Stimulated activated CD8-positive, alpha-beta memory T cell treated with anti-CD3 and anti-CD28 coated beads, Interleukin-12 subunit alpha, Interleukin-12 subunit beta, amount 100 ng/mL, for 24 hours (primary cell): ENCODE data around the gene C16orf87.

ENCODE experiments used
- DNase-seq: peaks from one replicate; pipeline ENCODE4 v3.0.0-alpha.2; 2020; ENCODE audit errors: extremely low read depth

Gene C16orf87

DNA sequence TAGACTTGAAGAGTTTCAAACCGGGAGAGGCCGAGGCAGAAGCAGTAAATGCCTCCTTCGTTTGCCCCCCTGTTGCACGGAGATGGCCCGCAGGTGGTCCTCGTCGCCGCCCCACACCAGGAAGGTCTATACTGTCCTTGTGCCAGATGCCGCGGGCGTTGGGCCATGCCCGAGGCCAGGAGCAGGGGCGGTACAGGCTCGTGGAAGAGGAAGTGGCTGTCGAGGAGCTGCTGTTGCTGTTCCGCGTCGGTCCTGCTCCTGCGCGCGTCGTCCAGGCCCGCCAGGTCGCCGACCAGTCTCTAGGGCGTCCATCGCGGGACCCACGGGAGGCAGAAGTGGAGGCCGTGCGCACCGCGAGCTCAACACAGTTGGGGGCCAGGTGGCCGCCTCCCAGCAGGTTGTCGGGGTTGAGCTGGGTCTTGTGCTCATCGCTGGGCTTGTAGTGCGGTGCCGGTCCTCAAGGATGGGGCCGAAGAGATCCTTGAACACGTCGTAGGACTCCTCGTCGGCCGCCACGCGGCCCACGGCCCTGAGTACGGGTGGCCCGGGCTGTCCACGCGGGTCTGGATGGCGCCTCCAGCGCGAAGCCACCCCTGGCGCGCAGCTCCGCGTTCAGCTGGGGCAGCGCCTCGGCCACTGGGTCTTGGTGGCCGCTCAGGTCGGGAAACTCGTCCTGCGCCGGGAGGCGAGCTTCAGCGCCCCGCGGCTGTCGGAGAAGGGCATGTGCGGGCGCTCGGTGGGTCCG lies 13.1 kb upstream of the C16orf87 start:
- DNase-seq: no peak

DNA sequence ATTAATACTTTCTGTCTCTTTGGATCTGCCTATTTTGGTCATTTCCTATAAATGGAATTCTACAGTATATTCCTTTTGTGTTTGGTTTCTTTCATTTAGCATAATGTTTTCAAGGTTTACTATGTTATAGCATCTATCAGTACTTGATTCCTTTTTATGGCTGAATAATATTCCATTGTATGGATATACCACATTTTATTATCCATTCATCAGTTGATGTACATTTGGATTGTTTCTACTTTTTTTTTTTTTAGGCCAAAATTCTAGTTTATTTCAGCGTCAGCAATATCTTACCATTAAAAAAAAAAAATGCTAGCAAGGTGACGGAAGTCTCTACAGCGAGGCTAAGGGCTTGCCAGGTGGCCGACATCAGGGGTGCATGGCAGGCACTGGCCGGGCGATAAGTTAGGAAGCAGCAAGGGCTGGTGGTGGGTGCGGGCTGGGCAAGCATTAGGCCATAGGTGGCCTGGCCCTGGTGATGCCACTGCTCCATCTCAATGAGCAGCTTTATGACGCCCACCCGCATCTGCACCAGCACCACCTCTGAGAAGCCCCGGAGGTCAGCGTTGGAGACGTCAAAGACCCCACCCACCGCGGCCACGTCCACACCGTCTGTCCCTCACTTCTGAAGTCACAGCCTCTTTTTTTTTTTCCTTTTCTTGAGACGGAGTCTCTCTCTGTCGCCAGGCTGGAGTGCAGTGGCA lies 11.4 kb upstream of the C16orf87 start:
- no peak for DNase-seq

DNA sequence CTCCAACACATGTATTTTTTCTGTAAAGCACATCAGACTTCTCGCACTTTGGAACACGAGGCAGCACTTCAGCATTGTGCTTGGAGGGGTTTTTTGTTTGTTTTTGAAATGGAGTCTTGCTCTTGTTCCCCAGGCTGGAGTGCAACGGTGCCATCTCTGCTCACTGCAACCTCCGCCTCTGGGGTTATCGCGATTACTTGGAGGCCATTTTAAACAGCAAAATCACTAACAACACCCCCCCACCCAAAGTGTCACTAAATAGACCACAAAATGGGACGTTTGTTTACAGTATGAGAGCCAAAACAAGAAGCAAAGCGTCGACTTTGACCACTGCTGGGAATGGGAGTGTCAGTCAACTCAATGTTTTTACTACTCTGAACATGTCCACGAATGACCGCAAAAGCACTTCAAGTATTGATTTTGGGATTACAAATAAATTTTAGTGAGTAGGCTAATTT lies 9.0 kb upstream of the C16orf87 start:
- no peak for DNase-seq

DNA sequence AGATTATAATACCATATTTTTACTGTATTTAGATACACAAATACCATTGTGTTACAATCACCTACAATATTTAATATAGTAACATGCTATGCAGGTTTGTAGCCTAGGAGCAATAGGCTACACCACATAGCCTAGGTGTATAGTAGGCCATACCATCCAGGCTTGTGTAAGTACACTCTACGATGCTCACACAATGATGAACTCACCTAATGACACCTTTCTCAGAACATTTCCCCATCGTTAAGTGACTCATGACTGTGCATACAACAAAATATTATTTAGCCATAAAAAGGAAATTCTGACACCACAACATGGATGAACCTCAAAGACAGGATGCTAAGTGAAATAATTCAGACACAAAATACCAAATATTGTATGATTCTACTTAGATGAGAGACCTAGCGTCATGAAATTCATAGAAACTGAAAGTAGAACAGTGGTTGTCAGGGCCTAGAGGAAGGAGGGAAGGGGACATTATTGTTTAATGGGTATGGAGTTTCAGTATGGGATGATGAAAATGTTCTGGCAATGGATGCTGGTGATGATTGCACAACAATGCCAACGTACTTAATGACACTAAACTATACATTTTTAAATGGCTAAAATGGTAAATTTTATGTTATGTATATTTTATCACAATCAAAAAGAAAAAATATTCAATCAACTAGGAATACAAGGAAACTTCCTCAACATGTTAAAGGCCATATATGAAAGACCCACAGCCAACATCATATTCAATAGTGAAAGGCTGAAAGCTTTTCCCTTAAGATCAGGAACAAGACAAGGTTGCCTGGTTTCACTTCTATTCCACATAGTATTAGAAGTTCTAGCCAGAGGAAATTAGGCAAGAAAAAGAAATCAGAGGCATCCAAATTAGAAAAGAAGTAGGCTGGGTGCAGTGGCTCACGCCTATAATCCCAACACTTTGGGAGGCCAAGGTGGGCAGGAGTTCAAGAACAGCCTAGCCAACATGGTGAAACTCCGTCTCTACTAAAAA lies 5.9 kb upstream of the C16orf87 start:
- DNase-seq: no peak

DNA sequence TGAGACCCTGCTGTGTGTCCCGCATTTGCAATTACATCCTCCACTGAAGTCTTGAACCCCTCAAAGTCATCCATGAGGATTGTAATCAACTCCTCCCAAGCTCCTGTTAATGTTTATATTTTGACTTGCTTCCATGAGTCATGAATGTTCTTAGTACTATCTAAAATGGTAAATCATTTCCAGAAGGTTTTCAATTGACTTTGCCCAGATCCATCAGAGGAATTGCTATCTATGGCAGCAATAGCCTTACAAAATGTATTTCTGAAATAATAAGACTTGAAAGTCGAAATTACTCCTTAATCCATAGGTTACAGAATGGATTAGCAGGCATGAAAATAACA lies 2.5 kb upstream of the C16orf87 start:
- no peak for DNase-seq

DNA sequence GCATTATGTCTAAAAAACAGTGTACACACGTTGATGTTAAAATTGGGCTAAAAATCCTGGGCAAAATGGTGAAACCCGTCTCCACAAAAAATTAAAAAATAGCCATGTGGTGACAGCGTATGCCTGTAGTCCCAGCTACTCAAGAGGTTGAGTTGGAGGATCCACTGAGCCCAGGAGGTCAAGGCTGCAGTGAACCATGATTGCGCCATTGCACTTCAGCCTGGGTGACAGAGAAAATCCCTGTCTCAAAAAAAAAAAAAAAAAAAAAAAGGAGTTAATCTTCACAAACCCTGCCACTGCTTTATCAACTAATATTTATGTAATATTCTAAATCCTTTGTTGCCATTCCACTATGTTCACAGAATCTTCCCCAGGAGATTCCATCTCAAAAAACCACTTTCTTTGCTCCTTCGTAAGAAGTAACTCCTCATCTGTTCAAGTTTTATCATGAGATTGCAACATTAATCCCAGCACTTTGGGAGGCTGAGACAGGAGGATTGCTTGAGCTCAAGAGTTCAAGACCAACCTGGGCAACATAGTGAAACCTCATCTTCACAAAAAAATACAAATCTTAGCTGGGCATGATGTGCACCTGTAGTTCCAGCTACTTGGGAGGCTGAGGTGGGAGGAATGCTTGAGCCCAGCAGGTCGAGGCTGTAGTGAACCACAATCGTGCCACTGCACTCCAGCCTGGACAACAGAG lies 1.9 kb upstream of the C16orf87 start:
- DNase-seq: no peak

DNA sequence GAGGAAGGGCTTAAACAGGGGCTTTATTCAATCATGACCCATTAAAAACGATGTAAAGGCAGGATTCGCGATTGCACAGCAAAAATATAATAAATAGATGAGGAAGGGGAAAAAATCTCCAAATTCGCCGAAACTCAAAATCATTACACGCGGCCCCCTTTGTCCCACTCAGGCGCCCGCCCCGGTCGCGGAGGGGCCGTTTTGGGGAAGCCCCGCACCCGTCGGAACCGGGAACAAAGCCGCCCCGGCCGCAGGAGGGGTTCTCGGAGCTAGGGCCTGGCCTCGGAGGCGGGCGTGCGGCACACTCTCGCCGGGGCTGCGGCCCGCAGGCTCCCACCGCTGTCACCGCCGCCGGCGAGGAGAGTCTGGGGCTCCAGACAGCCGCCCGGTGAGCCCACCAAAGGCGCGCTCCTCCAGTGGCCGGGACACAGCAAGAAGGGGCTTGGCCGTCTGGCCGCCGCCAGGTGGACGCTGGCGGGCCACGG lies 521 bp downstream of the C16orf87 start:
- DNase-seq: no peak

DNA sequence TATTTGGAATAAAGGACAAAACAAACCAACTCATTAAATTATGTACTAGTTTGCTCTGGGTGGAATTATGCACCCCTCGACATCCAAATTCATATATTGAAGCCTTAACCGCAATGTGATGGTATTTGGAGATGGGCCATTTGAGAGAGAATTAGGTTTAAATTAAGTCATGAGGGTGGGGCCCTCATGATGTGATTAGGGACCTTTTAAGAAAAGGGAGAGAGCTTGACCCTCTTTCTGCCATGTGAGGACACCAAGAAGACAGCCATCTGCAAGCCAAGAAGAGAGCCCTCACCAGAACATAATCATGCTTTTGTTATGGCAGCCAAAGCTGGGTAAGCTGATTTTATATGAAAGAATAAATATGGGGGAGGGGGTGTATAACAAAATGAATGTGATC lies 2.0 kb downstream of the C16orf87 start:
- DNase-seq: no peak

DNA sequence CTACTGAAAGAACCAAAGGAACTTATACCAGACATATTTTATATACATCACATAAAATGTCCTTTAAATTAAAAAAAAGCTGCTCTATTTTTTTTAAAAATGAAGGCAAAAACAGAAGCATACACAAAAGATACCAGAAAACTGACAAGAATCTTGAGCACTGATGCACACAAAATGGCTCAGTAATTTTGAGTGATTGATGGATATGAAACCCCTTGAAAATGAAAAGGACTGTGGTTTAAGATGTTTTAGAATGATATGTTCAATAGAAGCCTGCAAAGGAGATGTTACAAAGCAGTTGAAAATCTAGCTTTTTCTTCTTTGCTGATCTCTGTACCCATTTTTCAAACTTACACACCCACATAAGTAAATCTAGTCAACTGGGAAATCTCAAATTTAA lies 2.7 kb downstream of the C16orf87 start:
- no peak for DNase-seq

DNA sequence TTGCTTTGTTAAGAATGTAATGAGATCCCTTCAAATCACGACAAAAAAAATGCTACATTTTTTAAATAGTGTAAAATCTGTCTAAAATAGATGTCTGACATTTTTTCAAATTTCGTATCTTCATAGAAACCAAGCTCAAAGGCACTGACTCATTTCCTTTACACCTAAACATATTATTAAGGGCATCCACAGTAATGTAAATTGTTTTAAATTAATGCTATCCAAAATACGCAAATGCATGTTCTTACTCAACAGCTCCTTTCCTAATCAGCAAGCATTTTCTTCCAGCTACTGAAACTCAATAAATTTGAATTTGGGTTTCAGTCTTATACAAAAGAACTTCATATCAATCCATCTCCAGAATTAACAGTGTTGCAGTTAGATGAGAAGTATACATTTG lies 4.3 kb downstream of the C16orf87 start:
- DNase-seq: no peak

DNA sequence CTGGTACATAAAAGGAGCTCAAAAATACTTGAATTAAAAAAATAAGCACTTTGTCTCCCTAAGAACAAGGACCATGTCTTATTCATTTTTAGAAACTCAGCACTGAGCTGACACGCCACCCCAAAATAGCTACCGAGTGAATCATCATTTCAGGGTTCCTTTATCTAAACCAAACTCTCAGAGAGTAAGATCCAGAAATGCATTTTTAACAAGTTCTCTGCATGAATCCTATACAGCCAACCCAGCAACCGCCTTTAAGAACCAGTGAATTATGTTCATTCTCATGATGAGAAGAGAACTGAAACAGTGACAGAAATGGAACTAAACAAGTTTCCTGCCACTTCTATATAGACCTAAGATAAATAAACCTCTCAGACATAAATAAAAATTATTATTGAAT lies 8.7 kb downstream of the C16orf87 start:
- no peak for DNase-seq

DNA sequence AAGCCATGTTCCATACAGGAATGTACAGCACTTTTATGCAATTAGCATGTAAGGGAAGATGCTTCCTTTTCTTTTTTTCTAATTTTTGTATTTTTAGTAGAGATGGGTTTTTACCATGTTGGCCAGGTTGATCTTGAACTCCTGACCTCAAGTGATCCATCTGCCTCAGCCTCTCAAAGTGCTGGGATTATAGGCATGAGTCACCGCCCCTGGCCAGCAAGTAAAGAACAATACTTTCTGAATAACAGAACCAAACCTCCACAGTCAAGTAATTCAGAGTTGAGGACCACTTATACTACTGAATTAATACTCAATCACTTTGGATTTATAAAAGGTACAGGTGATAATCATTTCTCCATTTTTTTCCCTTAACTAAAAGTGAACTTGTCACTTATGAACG lies 13.0 kb downstream of the C16orf87 start:
- DNase-seq: no peak

DNA sequence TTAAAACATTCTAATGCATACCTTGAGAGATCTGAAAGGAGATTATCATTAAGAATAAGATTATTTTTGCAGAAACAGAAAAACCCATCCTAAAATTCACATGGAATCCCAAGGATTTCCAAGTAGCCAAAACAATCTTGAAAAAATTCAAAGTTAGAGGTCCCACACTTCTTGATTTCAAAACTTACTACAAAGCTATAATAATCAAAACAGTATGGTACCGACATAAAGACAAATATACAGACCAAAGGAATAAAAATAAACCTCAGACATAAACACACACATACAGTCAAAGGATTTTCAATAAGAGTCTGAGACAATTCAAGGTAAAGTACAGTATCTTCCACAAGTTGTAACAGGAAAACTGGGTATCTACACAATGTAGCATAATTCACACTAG lies 16.2 kb downstream of the C16orf87 start:
- DNase-seq: no peak

DNA sequence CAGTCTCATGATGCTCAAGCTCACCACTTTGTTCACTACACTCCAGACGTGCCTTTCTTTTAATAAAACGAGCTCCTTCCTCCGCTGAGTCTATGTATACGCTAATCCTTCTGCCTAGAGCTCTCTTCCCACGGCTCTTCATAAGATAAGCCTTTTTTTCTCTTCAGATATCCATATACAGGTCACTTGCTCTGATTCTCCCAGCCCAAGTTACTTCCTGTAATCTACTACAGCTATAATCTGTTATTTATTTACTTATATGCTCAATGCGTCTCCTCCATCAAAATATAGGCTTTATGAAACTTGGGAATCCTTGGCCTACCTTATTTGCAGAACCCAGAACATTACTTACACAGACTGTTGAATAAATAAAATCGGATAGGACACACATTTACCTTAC lies 17.4 kb downstream of the C16orf87 start:
- no peak for DNase-seq

DNA sequence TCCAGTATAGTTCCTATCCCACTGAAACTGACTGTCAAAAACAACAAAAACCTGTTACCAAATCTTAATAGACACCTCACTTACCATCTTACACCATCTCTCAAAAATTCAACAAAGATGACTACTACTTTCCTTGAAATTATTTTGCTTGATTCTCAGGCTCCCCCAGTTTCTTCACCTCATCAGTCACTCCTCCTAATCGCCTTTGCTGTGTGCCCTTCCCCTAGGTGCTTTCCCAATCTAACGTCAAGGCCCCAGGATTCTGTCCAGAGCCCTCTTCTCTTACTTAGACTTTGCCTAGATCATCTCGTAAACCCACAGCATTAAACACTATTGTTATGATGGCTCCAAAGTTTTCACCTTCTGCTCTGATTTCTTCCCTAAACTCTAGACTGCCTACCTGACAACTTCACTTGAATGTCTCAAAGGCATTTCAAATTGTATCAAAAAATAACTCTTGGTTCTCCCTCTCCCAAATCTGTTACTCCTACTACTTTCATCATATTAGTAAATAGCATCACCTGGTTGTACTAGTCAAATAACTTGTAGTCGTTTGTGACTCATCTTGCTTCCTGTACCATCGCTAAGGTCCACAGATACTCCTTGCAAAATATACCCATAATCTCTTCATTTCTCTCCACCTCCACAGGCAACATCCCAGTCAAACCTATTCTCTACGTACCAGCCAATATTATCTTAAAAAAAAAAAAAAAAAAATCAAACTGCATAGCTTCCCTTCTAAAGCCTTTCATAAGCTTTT lies 18.0 kb downstream of the C16orf87 start:
- no peak for DNase-seq

DNA sequence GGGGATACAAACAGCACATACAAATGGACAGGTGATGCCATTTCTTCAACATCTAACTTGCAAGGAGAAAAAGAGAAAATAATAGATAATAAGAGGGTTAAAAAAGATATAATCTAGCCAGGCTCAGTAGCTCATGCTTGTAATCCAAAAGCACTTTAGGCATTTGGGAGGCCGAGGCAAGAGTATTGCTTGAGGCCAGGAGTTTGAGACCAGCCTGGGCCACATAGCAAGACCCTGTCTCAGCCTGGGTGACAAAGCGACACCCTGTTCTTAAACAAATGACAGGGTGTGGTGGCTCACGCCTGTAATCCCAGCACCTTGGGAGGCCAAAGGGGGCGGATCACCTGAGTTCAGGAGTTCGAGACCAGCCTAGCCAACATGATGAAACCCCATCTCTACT lies 19.3 kb downstream of the C16orf87 start:
- no peak for DNase-seq

DNA sequence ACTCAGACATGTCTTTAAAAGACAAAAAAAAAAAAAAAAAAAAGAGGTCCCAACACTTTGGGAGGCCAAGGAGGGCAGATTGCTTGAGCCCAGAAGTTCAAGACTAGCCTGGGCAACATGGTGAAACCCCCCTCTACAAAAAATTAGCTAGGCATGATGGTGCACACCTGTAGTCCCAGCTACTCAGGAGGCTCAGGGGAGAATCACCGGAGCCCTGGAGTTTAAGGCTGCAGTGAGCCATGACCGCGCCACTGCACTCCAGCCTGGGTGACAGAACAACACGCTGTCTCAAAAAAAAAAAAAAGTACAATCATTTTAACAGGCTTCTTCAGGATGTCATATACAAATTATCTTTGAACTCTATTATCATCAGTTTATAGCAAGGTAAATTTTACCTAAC lies 22.0 kb downstream of the C16orf87 start:
- no peak for DNase-seq

DNA sequence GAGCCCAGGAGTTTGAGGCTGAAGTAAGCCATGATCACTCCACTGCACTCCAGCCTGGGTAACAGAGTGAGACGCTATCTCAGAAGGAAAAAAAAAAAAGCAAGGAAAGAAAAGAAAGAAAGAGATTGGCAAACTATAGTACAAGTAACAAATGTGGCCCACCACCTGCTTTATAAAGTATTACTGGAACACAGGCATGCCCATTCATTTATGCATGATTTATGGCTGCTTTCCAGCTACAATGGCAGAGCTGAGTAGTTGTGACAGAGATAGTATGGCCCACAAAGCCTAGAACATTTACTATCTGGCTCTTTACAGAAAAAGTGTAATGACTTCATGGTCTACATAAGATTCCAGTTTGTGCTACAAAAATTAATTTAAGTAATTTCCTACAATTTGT lies 23.6 kb downstream of the C16orf87 start:
- no peak for DNase-seq

DNA sequence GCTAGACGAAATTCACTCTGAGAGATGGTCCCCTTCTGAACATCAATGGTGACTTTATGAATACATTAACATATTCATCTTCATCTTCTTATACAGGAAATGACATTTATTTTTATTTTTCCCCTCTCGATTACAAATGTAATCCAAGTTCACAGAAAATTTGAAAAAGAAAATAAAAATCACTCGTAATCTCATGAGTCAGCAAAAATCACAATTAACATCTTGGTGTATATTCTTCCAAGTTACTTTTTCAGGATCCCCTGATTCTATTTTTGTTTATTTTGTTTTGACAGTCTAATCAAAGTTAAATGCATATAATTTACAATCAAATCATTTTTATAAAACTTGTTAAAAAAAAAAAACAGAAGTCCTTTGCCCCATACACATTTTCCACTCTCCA lies 27.6 kb downstream of the C16orf87 start:
- DNase-seq: no peak

DNA sequence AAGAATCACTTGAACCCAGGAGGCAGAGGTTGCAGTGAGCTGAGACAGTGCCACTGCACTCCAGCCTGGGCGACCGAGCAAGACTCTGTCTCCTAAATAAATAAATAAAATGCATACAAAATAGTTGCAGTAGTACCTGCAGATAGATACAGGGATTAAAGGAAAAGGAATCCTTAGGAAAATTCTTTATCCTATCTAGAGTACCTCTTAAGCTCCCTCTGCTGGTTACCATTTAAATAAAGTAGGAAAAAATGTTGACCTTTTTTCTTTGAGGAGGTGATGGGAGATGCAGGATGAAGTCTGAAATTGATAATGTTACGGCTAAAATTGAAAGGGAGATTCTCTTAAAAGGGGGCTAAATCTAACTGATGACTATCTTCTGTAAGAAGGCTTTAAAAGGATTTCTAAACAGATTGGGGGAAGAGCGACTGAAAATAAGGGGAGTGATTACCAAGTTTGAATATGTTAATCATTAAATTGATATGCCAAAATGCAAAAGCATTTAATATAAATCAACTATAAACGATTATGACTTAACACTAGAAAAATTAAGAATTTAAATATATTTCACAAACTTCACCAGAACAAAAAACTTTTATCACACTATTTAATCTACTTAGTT lies 29.4 kb downstream of the C16orf87 start:
- no peak for DNase-seq
